Brain microvascular endothelial cell (primary cell): ENCODE results near the gene TNFRSF1A.

Experiments used
- DNase-seq: peaks from one replicate; pipeline ENCODE4 v3.0.0-alpha.2; 2020
- H3K27ac ChIP-seq: fragments of 250-450 bp; sonication (Bioruptor Pico); 2 replicates; pipeline ENCODE4 v1.5.1; 2020; ENCODE audit warnings: mild to moderate bottlenecking, moderate library complexity
- H3K27me3 ChIP-seq: fragments of 250-450 bp; sonication (Bioruptor Pico); replicated peaks from 2 replicates; pipeline ENCODE4 v1.5.1; 2020; ENCODE audit warnings: mild to moderate bottlenecking
- H3K36me3 ChIP-seq: fragments of 250-450 bp; sonication (Bioruptor Pico); replicated peaks from 2 replicates; pipeline ENCODE4 v1.5.1; 2020; ENCODE audit warnings: mild to moderate bottlenecking
- H3K4me3 ChIP-seq: 2 replicates; pipeline ENCODE4 v1.5.1; 2011; ENCODE audit warnings: low read depth, mild to moderate bottlenecking, control low read depth, low read length, moderate library complexity
- CTCF ChIP-seq: IDR thresholded peaks from 2 replicates; pipeline ENCODE4 v1.5.1; 2011; ENCODE audit warnings: low read depth, mild to moderate bottlenecking, moderate library complexity, low read length, control low read depth, inconsistent platforms; ENCODE audit errors: missing control alignments
- in situ Hi-C: cut with HindIII; loops from 2 replicates; pipeline ENCODE4 v1.10.0; 2017; ENCODE audit warnings: low sequenced_read_pairs, low pct_ligation_motif_present

The TNFRSF1A gene

GRCh38 chr12:6337958-6338433 lies 3.9 kb downstream of the TNFRSF1A start:
- Histone ChIP-seq H3K36me3 (peaks cover 25% of the 10 kb centered on the region), H3K4me3 (peak overlapping the region; percentile 100), H3K27me3 (no peaks in the 10 kb centered on the region), H3K27ac (peak overlapping the region; percentile 94)
- no peak for DNase-seq
- in situ Hi-C loops = no loop called here
- no peak for TF ChIP-seq CTCF

DNA sequence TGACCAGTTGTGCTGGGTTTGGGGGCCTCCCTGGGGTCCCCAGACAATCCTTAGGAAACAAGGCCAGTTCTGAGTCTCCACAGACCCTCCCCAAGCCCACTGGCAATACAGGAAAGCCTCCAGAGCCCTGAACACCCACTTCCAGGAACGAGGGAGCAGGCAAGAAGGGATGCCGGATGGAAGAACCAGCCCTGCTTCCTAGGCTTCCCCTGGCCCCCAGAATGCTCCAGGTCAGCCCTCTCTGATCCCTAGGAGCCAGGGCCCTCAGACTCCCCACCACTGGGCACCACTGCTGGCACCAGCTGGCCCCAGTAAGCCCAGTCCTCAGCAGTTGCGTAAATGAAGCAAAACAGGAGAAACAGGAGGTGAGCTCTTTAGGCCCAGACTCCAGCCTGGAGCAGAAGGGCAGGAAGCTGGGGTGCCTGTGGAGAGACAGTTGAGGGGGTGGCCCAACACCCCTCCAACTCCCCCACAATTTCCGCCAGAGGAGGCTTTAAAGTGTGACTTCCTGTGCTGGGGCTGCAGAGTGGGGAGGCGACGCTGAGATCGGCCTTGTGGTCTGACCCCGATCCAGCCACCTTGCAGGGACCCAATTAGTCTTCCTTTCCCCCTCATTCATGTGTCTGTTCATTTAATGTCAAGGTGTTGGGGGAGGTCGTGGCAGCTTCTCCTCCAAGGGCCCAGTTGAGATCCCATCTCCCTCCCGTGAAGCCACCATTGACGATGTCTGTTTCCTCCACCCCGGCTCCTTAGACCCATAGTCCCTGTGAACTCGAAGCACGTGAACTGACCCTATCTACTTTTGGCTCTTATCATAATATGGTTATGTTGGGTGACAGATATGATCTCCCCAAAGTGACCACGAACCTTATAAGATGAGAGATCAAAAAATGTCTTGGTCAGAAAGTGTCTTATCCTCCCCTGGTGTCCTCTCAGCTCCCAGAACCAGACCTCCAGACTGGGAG lies 4.7 kb downstream of the TNFRSF1A start:
- no peak for TF ChIP-seq CTCF
- Histone ChIP-seq H3K27ac (peak overlapping the region; percentile 94), H3K36me3 (peaks cover 29% of the 10 kb centered on the region), H3K27me3 (no peaks in the 10 kb centered on the region), H3K4me3 (peak overlapping the region; percentile 37)
- in situ Hi-C loops = no loop called here
- DNase-seq = no peak

- in situ Hi-C loops = no loop called here
- Histone ChIP-seq H3K27me3 (no peaks in the 10 kb centered on the region), H3K36me3 (peaks cover 36% of the 10 kb centered on the region), H3K4me3 (peak overlapping the region; percentile 44), H3K27ac (peak overlapping the region; percentile 94)
- DNase-seq = peak; percentile 97
- TF ChIP-seq CTCF = no peak
Observed at GRCh38 chr12:6336079-6336888, 5.6 kb downstream of the TNFRSF1A start.

- peaks cover 43% of the 10 kb centered on the region for H3K36me3 ChIP-seq
- peak; percentile 76 for TF ChIP-seq CTCF
- DNase-seq = peak; percentile 85
- H3K27ac ChIP-seq = peak overlapping the region; percentile 94
- in situ Hi-C loops = no loop called here
- H3K27me3 ChIP-seq = no peaks in the 10 kb centered on the region
- H3K4me3 ChIP-seq = peak overlapping the region; percentile 44
Observed at GRCh38 chr12:6335451-6336078, 6.3 kb downstream of the TNFRSF1A start.

- Histone ChIP-seq H3K36me3 (peaks cover 49% of the 10 kb centered on the region), H3K27me3 (no peaks in the 10 kb centered on the region), H3K4me3 (peak overlapping the region; percentile 20), H3K27ac (peak overlapping the region; percentile 94)
- DNase-seq = no peak
- in situ Hi-C loops = no loop called here
- TF ChIP-seq CTCF = no peak
Observed at GRCh38 chr12:6334940-6335450, 6.9 kb downstream of the TNFRSF1A start.
